CD14-positive monocyte (primary cell): Measurements from ENCODE around the gene NEK7. TPM values are rescaled to one million over a fixed set of nuclear protein-coding genes. Genes with fewer than 3 reads are reported as not detected.
A peak's percentile ranks its signal among the peaks of the same experiment; 100 is the strongest.

Source experiments
- DNase-seq, 3 donors: peaks; one replicate each; pipeline ENCODE4 v3.0.0-alpha.2; 2011 to 2022
- H2AFZ ChIP-seq: 2 replicates; pipeline ENCODE4 v1.6.0; 2012; ENCODE audit warnings: mild to moderate bottlenecking, low read depth, low read length, inconsistent platforms; ENCODE audit not compliant: insufficient read depth, poor library complexity, severe bottlenecking
- H3K27ac ChIP-seq, 2 donors: 1 replicate in 1 of 2; 2 replicates in 1 of 2; pipeline ENCODE4 v1.5.1; 2012 to 2013; ENCODE audit warnings: low read length in 2 of 2, control low read depth in 1 of 2, inconsistent platforms in 1 of 2, low read depth in 1 of 2, mild to moderate bottlenecking in 1 of 2
- H3K27me3 ChIP-seq, 2 donors: one replicate each; pipeline versions ENCODE4 v1.6.0 to v1.6.1; 2011 to 2013; ENCODE audit warnings: low read length in 2 of 2; ENCODE audit not compliant: control insufficient read depth in 2 of 2, insufficient read depth in 2 of 2
- H3K36me3 ChIP-seq, 2 donors: replicated peaks in 1 of 2; 1 replicate in 1 of 2; 2 replicates in 1 of 2; pipeline versions ENCODE4 v1.5.1 to v1.6.1; 2012 to 2013; ENCODE audit warnings: low read length in 2 of 2, control low read depth in 1 of 2, inconsistent platforms in 1 of 2, mild to moderate bottlenecking in 1 of 2; ENCODE audit not compliant: insufficient read depth in 2 of 2, control insufficient read depth in 1 of 2
- H3K4me1 ChIP-seq, 2 donors: 1 replicate in 1 of 2; 2 replicates in 1 of 2; pipeline versions ENCODE4 v1.5.1 to v1.6.1; 2012 to 2013; ENCODE audit warnings: low read length in 2 of 2, control low read depth in 1 of 2, inconsistent platforms in 1 of 2, mild to moderate bottlenecking in 1 of 2, moderate library complexity in 1 of 2; ENCODE audit not compliant: insufficient read depth in 2 of 2, control insufficient read depth in 1 of 2
- H3K4me2 ChIP-seq: replicated peaks from 2 replicates; pipeline ENCODE3; 2012; ENCODE audit warnings: low read length, moderate library complexity, mild to moderate bottlenecking; ENCODE audit not compliant: poor library complexity, severe bottlenecking; ENCODE audit errors: extremely low read depth
- H3K4me3 ChIP-seq, 3 experiments: fragments of 200-600 bp in 1 of 3; sonication (generic) in 1 of 3; replicated peaks in 1 of 3; 1 replicate in 2 of 3; 2 replicates in 1 of 3; pipeline ENCODE4 v1.5.1; 2011 to 2013; ENCODE audit warnings: low read length in 3 of 3, mild to moderate bottlenecking in 3 of 3, control low read depth in 2 of 3, low read depth in 2 of 3, inconsistent platforms in 1 of 3, moderate library complexity in 1 of 3
- H3K79me2 ChIP-seq: 2 replicates; pipeline ENCODE4 v1.6.0; 2012; ENCODE audit warnings: mild to moderate bottlenecking, control low read depth, inconsistent platforms, low read length, moderate library complexity; ENCODE audit not compliant: insufficient read depth
- H3K9ac ChIP-seq: 2 replicates; pipeline ENCODE4 v1.6.0; 2017; ENCODE audit warnings: low read length, mild to moderate bottlenecking; ENCODE audit not compliant: insufficient read depth, poor library complexity, severe bottlenecking
- H3K9me3 ChIP-seq, 2 donors: replicated peaks in 1 of 2; 1 replicate in 1 of 2; 2 replicates in 1 of 2; pipeline versions ENCODE4 v1.5.1 to v1.6.1; 2012 to 2013; ENCODE audit warnings: low read length in 2 of 2, control low read depth in 1 of 2; ENCODE audit not compliant: control insufficient read depth in 1 of 2, insufficient read depth in 1 of 2
- H4K20me1 ChIP-seq: 2 replicates; pipeline ENCODE4 v1.6.0; 2012; ENCODE audit warnings: mild to moderate bottlenecking, low read length, control low read depth, moderate library complexity; ENCODE audit not compliant: insufficient read depth
- H3K27ac Mint-ChIP-seq, 7 donors: one replicate each; pipeline ENCODE4 v1.8.0; 2020; ENCODE audit warnings: mild to moderate bottlenecking in 7 of 7, mixed read lengths in 7 of 7, moderate library complexity in 6 of 7, inconsistent platforms in 2 of 7
- H3K27me3 Mint-ChIP-seq, 3 donors: one replicate each; pipeline ENCODE4 v1.8.0; 2021 to 2022; ENCODE audit warnings: low read depth in 3 of 3, mild to moderate bottlenecking in 3 of 3, mixed read lengths in 3 of 3, moderate library complexity in 3 of 3, inconsistent platforms in 1 of 3
- H3K36me3 Mint-ChIP-seq, 2 donors: one replicate each; pipeline ENCODE4 v1.8.0; 2020; ENCODE audit warnings: mixed read lengths in 2 of 2, inconsistent platforms in 1 of 2, mild to moderate bottlenecking in 1 of 2
- H3K4me1 Mint-ChIP-seq: one replicate; pipeline ENCODE4 v1.8.0; 2020; ENCODE audit warnings: mild to moderate bottlenecking, mixed read lengths
- H3K4me3 Mint-ChIP-seq, 2 donors: one replicate each; pipeline ENCODE4 v1.8.0; 2020; ENCODE audit warnings: mild to moderate bottlenecking in 2 of 2, mixed read lengths in 2 of 2, moderate library complexity in 1 of 2
- H3K9me3 Mint-ChIP-seq, 7 donors: one replicate each; pipeline ENCODE4 v1.8.0; 2020 to 2022; ENCODE audit warnings: mixed read lengths in 7 of 7, mild to moderate bottlenecking in 6 of 7, moderate library complexity in 6 of 7, inconsistent platforms in 2 of 7
- CTCF ChIP-seq: fragments of 200-600 bp; IDR thresholded peaks from one replicate; pipeline ENCODE4 v1.8.0; 2022; ENCODE audit warnings: antibody characterized with exemption, mild to moderate bottlenecking
- WGBS: methylation state at CpG from one replicate; pipeline ENCODE4 v1.1.5; 2013; ENCODE audit warnings: missing lambda C conversion rate; ENCODE audit not compliant: insufficient coverage; 5-methylcytosine and 5-hydroxymethylcytosine counted together
- intact Hi-C, 2 donors: fragments of 100-400 bp; cut with micrococcal nuclease; formaldehyde crosslinking; loops; one replicate each; pipeline versions ENCODE4 v1.15.0 to v1.15.1; 2023
- polyA plus RNA-seq, 3 donors: library from polyadenylated mRNA; depleted of rRNA in 1 of 3; unstranded in 2 of 3; stranded (reverse) in 1 of 3; fragments of 300-500 nt in 2 of 3; fragments of >200 nt in 1 of 3; fragmentation: Illumina TruSeq in 2 of 3; gene quantifications; 1 replicate in 2 of 3; 2 replicates in 1 of 3; pipeline ENCODE4 v1.2.3, GENCODE V29; 2012 to 2021

Gene NEK7
- polyA plus RNA-seq, 3 donors, result 16.0 to 50.1 (median 46.5) TPM

GRCh38 chr1:198212126-198212525, 55.3 kb downstream of the NEK7 start:
- H3K4me3 Mint-ChIP-seq, result no peak overlapping the region
- H3K27ac ChIP-seq, result no peak overlapping the region
- H3K9me3 ChIP-seq, result peaks cover 38 to 48% of the 10 kb centered on the region in 2 donors
- H3K36me3 ChIP-seq, result peaks cover 2 to 16% of the 10 kb centered on the region in 2 donors
- no peak overlapping the region for H3K4me2 ChIP-seq
- 98% methylated on average over 5 of the region's 8 CpGs for WGBS
- H3K27me3 ChIP-seq, result no peaks in the 10 kb centered on the region
- H3K4me3 ChIP-seq, result no peak overlapping the region
- intact Hi-C loops, result no loop called here
- no peaks in the 10 kb centered on the region for H3K4me1 Mint-ChIP-seq
- H3K79me2 ChIP-seq, result peaks cover 57% of the 10 kb centered on the region
- no peaks in the 10 kb centered on the region for H3K4me1 ChIP-seq
- no peaks in the 10 kb centered on the region for H3K27me3 Mint-ChIP-seq
- H2AFZ ChIP-seq, result no peak overlapping the region
- peaks cover 11 to 35% of the 10 kb centered on the region in 2 donors for H3K36me3 Mint-ChIP-seq
- H3K27ac Mint-ChIP-seq, result peak overlapping the region in 1 of 7 donors; percentile 79
- TF ChIP-seq CTCF, result no peak
- no peak for DNase-seq
- peaks cover 25 to 46% (median 37%) of the 10 kb centered on the region in 7 donors for H3K9me3 Mint-ChIP-seq
- no peak overlapping the region for H3K9ac ChIP-seq
- H4K20me1 ChIP-seq, result peaks cover 45% of the 10 kb centered on the region

GRCh38 chr1:198212675-198213074, 55.9 kb downstream of the NEK7 start:
- Histone ChIP-seq H3K4me2 (no peak overlapping the region), H3K27me3 (no peaks in the 10 kb centered on the region), H3K4me3 (no peak overlapping the region), H3K4me1 (no peaks in the 10 kb centered on the region), H4K20me1 (peaks cover 40% of the 10 kb centered on the region), H3K36me3 (peaks cover 2 to 16% of the 10 kb centered on the region in 2 donors), H2AFZ (no peak overlapping the region), H3K27ac (no peak overlapping the region), H3K9ac (no peak overlapping the region), H3K9me3 (peaks cover 38 to 48% of the 10 kb centered on the region in 2 donors), H3K79me2 (peaks cover 51% of the 10 kb centered on the region)
- no peaks in the 10 kb centered on the region for H3K4me1 Mint-ChIP-seq
- intact Hi-C loops, result no loop called here
- WGBS, result 92% methylated on average over 3 of the region's 3 CpGs
- peaks cover 25 to 47% (median 37%) of the 10 kb centered on the region in 7 donors for H3K9me3 Mint-ChIP-seq
- DNase-seq, result peak in 1 of 3 donors; percentile 7
- peak overlapping the region in 1 of 7 donors; percentile 79 for H3K27ac Mint-ChIP-seq
- no peaks in the 10 kb centered on the region for H3K27me3 Mint-ChIP-seq
- TF ChIP-seq CTCF, result no peak
- no peak overlapping the region for H3K4me3 Mint-ChIP-seq
- peaks cover 11 to 35% of the 10 kb centered on the region in 2 donors for H3K36me3 Mint-ChIP-seq
